ENCODE results near the gene EIF3B.

The EIF3B gene

DNA sequence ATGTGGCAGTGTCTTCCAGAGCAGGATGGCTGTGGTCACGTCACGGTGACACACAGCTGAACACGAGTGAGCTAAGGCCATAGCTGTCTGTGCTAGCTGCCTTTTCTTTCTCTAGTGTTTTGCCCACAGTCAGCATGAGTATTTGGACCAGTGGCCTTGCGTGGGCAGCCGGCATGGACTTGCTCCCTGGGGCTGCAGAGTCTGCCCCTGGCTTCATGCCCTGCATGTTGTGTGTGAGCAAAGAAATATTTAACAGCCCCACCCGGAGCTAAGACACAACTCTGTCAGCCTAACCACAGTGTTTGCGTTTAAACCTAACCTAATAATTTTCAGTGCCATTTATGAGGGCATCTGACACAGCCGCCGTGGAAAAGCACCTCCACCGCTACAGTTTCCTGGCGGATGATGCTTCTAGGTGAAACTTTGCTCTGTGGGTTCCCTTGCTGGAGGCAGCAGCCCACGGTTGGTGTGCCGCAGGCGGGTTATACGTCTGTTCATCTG is 63.4 kb downstream of the EIF3B start:
- Histone ChIP-seq H3K27me3 (ENCODE audit: control insufficient read depth in 3 of 3, insufficient read depth in 3 of 3, low read depth in 1 of 3, low read length in 3 of 3) (no peaks in the 10 kb centered on the region), H2BK12ac (ENCODE audit: low read length) (no peak overlapping the region), H3K23ac (ENCODE audit: low read depth, low read length, poor library complexity) (no peak overlapping the region), H3K79me1 (ENCODE audit: low read depth, low read length) (peaks cover 2% of the 10 kb centered on the region), H3K9ac (ENCODE audit: low read depth, low read length, poor library complexity) (no peak overlapping the region), H3K9me3 (replicated peaks in 1 of 2; ENCODE audit: control insufficient read depth in 2 of 2, insufficient read depth in 1 of 2, low read depth in 1 of 2, low read length in 2 of 2) (no peaks in the 10 kb centered on the region), H3K27ac (replicated peaks; ENCODE audit: low read length) (no peak overlapping the region), H2AK5ac (ENCODE audit: low read depth, low read length) (no peak overlapping the region), H4K91ac (ENCODE audit: low read depth, low read length, poor library complexity) (no peak overlapping the region), H2BK120ac (ENCODE audit: low read depth, low read length) (no peak overlapping the region), H3K4ac (ENCODE audit: low read length) (no peak overlapping the region), H3K4me2 (ENCODE audit: insufficient read depth, low read length, poor library complexity, severe bottlenecking) (no peak overlapping the region), H2BK5ac (ENCODE audit: low read length) (no peak overlapping the region), H4K8ac (ENCODE audit: low read depth, low read length) (no peak overlapping the region), H2AFZ (ENCODE audit: low read length) (no peak overlapping the region), H3K36me3 (replicated peaks in 1 of 2; ENCODE audit: control insufficient read depth in 2 of 2, insufficient read depth in 2 of 2, low read length in 2 of 2) (no peaks in the 10 kb centered on the region), H3K14ac (ENCODE audit: low read length) (no peak overlapping the region), H3K4me3 (ENCODE audit: low read length in 2 of 2) (no peak overlapping the region), H3K4me1 (ENCODE audit: control insufficient read depth in 2 of 2, insufficient read depth in 1 of 2, low read depth in 1 of 2, low read length in 2 of 2) (no peaks in the 10 kb centered on the region), H3K18ac (ENCODE audit: low read length) (no peak overlapping the region), H2BK15ac (ENCODE audit: low read length) (no peak overlapping the region)
- no peak for DNase-seq (ENCODE audit: low spot score)
- WGBS, 2 donors (ENCODE audit: extremely low coverage in 2 of 2, insufficient read length in 2 of 2, insufficient replicate concordance in 1 of 2), result no CpG with 5 or more reads among the region's 15 CpGs

DNA sequence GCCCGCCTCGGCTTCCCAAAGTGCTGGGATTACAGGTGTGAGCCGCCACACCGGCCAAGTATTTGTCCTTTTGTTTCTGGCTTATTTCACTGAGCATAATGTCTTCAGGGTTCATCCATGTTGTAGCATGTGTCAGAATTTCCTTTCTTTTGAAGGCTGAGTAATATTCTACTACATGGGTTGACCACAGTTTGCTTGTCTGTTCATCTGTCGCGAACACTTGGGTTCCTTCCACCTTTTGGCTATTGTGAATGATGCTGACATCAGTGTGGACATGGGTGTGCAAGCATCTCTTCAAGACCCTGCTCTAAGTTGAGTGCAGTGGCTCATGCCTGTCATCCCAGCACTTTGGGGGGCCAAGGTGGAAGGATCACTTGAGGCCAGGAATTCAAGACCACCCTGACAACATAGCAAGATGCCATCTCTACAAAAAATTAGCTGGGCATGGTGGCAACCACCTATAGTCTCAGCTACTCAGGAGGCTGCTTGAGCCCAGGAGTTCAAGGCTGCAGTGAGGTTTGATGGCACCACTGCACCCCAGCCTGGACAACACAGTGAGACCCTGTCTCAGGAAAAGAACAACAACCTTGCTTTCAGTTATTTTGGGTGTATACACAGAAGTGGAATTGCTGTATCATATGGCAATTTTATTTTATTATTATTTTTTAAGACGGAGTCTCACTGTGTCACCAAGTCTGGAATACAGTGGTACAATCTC is 65.7 kb downstream of the EIF3B start:
- Histone ChIP-seq H3K18ac (ENCODE audit: low read length) (no peak overlapping the region), H3K9ac (ENCODE audit: low read depth, low read length, poor library complexity) (no peak overlapping the region), H2AFZ (ENCODE audit: low read length) (no peak overlapping the region), H2BK120ac (ENCODE audit: low read depth, low read length) (no peak overlapping the region), H2BK15ac (ENCODE audit: low read length) (no peak overlapping the region), H3K4me2 (ENCODE audit: insufficient read depth, low read length, poor library complexity, severe bottlenecking) (no peak overlapping the region), H4K8ac (ENCODE audit: low read depth, low read length) (no peak overlapping the region), H3K4ac (ENCODE audit: low read length) (no peak overlapping the region), H4K91ac (ENCODE audit: low read depth, low read length, poor library complexity) (no peak overlapping the region), H2BK5ac (ENCODE audit: low read length) (no peak overlapping the region), H2BK12ac (ENCODE audit: low read length) (no peak overlapping the region), H3K79me1 (ENCODE audit: low read depth, low read length) (peaks cover 5% of the 10 kb centered on the region), H3K4me3 (ENCODE audit: low read length in 2 of 2) (no peak overlapping the region), H3K14ac (ENCODE audit: low read length) (no peak overlapping the region), H2AK5ac (ENCODE audit: low read depth, low read length) (peak overlapping the region; percentile 56), H3K27ac (replicated peaks; ENCODE audit: low read length) (no peak overlapping the region), H3K23ac (ENCODE audit: low read depth, low read length, poor library complexity) (no peak overlapping the region), H3K9me3 (replicated peaks in 1 of 2; ENCODE audit: control insufficient read depth in 2 of 2, insufficient read depth in 1 of 2, low read depth in 1 of 2, low read length in 2 of 2) (no peaks in the 10 kb centered on the region), H3K4me1 (ENCODE audit: control insufficient read depth in 2 of 2, insufficient read depth in 1 of 2, low read depth in 1 of 2, low read length in 2 of 2) (peaks cover 0 to 1% of the 10 kb centered on the region in 2 donors), H3K36me3 (replicated peaks in 1 of 2; ENCODE audit: control insufficient read depth in 2 of 2, insufficient read depth in 2 of 2, low read length in 2 of 2) (no peaks in the 10 kb centered on the region), H3K27me3 (ENCODE audit: control insufficient read depth in 3 of 3, insufficient read depth in 3 of 3, low read depth in 1 of 3, low read length in 3 of 3) (no peaks in the 10 kb centered on the region)
- DNase-seq (ENCODE audit: low spot score), result no peak
- WGBS, 2 donors (ENCODE audit: extremely low coverage in 2 of 2, insufficient read length in 2 of 2, insufficient replicate concordance in 1 of 2), result no CpG with 5 or more reads among the region's 7 CpGs

DNA sequence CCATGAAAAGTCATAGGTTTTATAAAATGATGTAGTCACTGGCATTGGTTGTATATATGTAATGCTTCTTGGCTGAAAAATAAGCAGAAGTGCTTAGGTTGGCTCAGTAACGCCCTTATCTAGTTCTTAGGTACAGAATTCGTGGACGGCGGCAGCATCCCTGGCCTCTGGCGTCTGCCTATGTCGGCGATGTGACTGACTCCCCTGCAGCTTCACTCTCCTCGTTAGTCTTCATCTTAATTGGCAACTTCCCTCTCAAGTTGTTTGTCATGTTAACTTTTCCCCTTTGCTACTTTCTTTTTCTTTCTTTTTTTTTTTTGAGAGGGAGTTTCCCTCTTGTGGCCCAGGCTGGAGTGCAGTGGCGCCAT is 67.3 kb downstream of the EIF3B start:
- WGBS, 2 donors (ENCODE audit: extremely low coverage in 2 of 2, insufficient read length in 2 of 2, insufficient replicate concordance in 1 of 2), result no CpG with 5 or more reads among the region's 9 CpGs
- DNase-seq (ENCODE audit: low spot score), result no peak

DNA sequence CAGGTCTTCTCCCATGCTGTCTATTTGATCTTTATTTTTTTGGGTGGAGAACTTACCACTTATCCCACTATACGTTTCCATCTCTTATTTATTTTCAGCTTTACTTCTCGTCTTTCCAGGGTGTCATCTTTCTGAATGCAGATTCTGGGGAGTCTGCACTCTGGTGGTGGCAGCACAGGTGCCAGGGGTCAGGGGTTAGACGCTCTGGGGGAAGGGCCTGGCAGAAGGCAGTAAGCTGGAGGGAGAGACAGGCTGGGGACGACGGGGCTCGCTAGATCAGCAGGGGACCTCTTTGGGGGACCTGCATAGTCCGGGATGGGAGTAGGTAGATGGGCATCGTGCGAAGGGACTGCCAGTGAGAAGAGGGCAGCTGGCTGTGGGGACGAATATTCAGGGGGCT is 71.1 kb downstream of the EIF3B start:
- Histone ChIP-seq H3K18ac (ENCODE audit: low read length) (no peak overlapping the region), H3K4me3 (ENCODE audit: low read length in 2 of 2) (no peak overlapping the region), H3K9ac (ENCODE audit: low read depth, low read length, poor library complexity) (no peak overlapping the region), H2BK5ac (ENCODE audit: low read length) (no peak overlapping the region), H3K36me3 (replicated peaks in 1 of 2; ENCODE audit: control insufficient read depth in 2 of 2, insufficient read depth in 2 of 2, low read length in 2 of 2) (no peaks in the 10 kb centered on the region), H4K91ac (ENCODE audit: low read depth, low read length, poor library complexity) (no peak overlapping the region), H2BK120ac (ENCODE audit: low read depth, low read length) (no peak overlapping the region), H3K14ac (ENCODE audit: low read length) (no peak overlapping the region), H3K23ac (ENCODE audit: low read depth, low read length, poor library complexity) (no peak overlapping the region), H3K27me3 (ENCODE audit: control insufficient read depth in 3 of 3, insufficient read depth in 3 of 3, low read depth in 1 of 3, low read length in 3 of 3) (no peaks in the 10 kb centered on the region), H4K8ac (ENCODE audit: low read depth, low read length) (no peak overlapping the region), H2AFZ (ENCODE audit: low read length) (no peak overlapping the region), H2BK12ac (ENCODE audit: low read length) (no peak overlapping the region), H2AK5ac (ENCODE audit: low read depth, low read length) (no peak overlapping the region), H3K4ac (ENCODE audit: low read length) (no peak overlapping the region), H3K4me2 (ENCODE audit: insufficient read depth, low read length, poor library complexity, severe bottlenecking) (no peak overlapping the region), H2BK15ac (ENCODE audit: low read length) (no peak overlapping the region), H3K79me1 (ENCODE audit: low read depth, low read length) (peaks cover 5% of the 10 kb centered on the region), H3K9me3 (replicated peaks in 1 of 2; ENCODE audit: control insufficient read depth in 2 of 2, insufficient read depth in 1 of 2, low read depth in 1 of 2, low read length in 2 of 2) (no peaks in the 10 kb centered on the region), H3K4me1 (ENCODE audit: control insufficient read depth in 2 of 2, insufficient read depth in 1 of 2, low read depth in 1 of 2, low read length in 2 of 2) (peaks cover 2 to 4% of the 10 kb centered on the region in 2 donors), H3K27ac (replicated peaks; ENCODE audit: low read length) (no peak overlapping the region)
- no peak for DNase-seq (ENCODE audit: low spot score)
- no CpG with 5 or more reads among the region's 10 CpGs for WGBS, 2 donors (ENCODE audit: extremely low coverage in 2 of 2, insufficient read length in 2 of 2, insufficient replicate concordance in 1 of 2)

More for the DNA sequence above, 67.3 kb downstream of the EIF3B start:
- H3K14ac ChIP-seq (ENCODE audit: low read length), result no peak overlapping the region
- H2BK12ac ChIP-seq (ENCODE audit: low read length), result no peak overlapping the region
- no peak overlapping the region for H3K4me3 ChIP-seq (ENCODE audit: low read length in 2 of 2)
- H3K9me3 ChIP-seq (replicated peaks in 1 of 2; ENCODE audit: control insufficient read depth in 2 of 2, insufficient read depth in 1 of 2, low read depth in 1 of 2, low read length in 2 of 2), result no peaks in the 10 kb centered on the region
- H3K27ac ChIP-seq (replicated peaks; ENCODE audit: low read length), result no peak overlapping the region
- no peak overlapping the region for H3K4me2 ChIP-seq (ENCODE audit: insufficient read depth, low read length, poor library complexity, severe bottlenecking)
- H3K36me3 ChIP-seq (replicated peaks in 1 of 2; ENCODE audit: control insufficient read depth in 2 of 2, insufficient read depth in 2 of 2, low read length in 2 of 2), result no peaks in the 10 kb centered on the region
- no peaks in the 10 kb centered on the region for H3K27me3 ChIP-seq (ENCODE audit: control insufficient read depth in 3 of 3, insufficient read depth in 3 of 3, low read depth in 1 of 3, low read length in 3 of 3)
- no peak overlapping the region for H3K9ac ChIP-seq (ENCODE audit: low read depth, low read length, poor library complexity)
- H4K91ac ChIP-seq (ENCODE audit: low read depth, low read length, poor library complexity), result no peak overlapping the region
- H2AFZ ChIP-seq (ENCODE audit: low read length), result no peak overlapping the region
- H3K4ac ChIP-seq (ENCODE audit: low read length), result no peak overlapping the region
- no peak overlapping the region for H2AK5ac ChIP-seq (ENCODE audit: low read depth, low read length)
- H2BK120ac ChIP-seq (ENCODE audit: low read depth, low read length), result no peak overlapping the region
- no peak overlapping the region for H3K18ac ChIP-seq (ENCODE audit: low read length)
- no peak overlapping the region for H4K8ac ChIP-seq (ENCODE audit: low read depth, low read length)
- H3K4me1 ChIP-seq (ENCODE audit: control insufficient read depth in 2 of 2, insufficient read depth in 1 of 2, low read depth in 1 of 2, low read length in 2 of 2), result peaks cover 2 to 4% of the 10 kb centered on the region in 2 donors
- H2BK15ac ChIP-seq (ENCODE audit: low read length), result no peak overlapping the region
- H3K79me1 ChIP-seq (ENCODE audit: low read depth, low read length), result peaks cover 5% of the 10 kb centered on the region
- no peak overlapping the region for H2BK5ac ChIP-seq (ENCODE audit: low read length)
- H3K23ac ChIP-seq (ENCODE audit: low read depth, low read length, poor library complexity), result no peak overlapping the region
